CD4-positive, alpha-beta T cell treated with Interleukin-15 for 4 hours (primary cell): ENCODE results near the gene FAM174B.

Source experiments
- DNase-seq: peaks from one replicate; pipeline ENCODE4 v3.0.0-alpha.2; 2020; ENCODE audit warnings: low spot score

Gene FAM174B

DNA sequence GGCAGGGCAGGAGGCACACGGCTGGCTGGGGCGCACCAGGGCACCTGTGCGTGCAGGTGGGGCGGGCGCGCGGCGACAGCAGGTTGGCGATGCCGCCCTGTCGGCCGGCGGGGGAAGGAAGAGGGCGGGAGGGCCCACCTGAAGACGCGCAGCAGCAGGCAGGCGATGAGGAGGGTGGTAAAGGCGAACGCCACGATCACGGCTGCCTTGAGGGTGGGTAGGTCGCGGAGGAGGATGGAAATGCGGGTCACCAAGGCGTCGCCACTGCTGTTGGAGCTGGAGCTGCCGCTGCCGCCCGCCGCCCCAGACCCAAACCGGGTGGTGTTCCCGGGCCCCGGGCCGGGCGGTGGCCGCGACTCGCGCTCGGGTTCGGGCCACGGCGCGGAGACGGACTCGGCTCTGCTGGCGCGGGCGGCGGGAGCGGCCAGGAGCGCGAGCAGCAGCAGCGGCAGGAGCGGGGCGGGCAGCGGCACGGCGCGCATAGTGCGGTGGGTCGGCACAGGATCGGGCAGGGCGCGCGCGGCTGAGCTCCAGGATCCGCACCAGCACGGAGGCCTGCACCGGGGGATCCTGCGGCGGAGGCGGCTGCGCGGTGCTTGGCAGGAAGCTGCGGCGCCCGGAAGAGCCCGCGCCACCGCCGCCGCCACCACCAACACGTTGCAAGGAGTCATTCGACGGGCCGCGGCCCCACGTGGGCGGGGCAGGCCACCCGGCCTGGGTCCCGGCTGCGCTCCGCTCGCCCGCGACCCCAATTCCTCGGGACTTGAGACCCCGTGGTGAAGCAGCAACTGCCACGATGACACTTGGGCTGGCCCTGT is at the start of gene FAM174B:
Gene FAM174B (minus strand): TSS at position 598 of the 818 bp plus-strand sequence.
- DNase-seq = no peak

DNA sequence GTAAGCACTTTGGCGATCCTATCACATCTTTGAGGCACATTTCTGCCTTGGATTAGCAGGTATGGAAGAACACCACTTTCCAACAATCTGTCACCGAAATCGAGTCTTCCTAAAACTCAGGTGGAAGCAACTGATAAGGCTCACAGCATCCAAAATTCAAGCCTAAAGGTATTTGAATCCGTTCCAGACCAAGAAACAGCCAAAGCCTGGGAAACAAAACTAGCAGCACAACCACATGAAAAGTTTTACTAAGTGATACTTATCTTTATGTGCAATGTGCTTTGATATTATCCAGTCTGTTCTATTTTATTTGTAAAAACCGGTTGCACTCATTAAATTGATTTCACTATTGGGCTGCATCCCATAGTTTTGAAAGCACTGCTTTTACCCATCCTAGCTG is 40.5 kb upstream of the FAM174B start:
- no peak for DNase-seq

DNA sequence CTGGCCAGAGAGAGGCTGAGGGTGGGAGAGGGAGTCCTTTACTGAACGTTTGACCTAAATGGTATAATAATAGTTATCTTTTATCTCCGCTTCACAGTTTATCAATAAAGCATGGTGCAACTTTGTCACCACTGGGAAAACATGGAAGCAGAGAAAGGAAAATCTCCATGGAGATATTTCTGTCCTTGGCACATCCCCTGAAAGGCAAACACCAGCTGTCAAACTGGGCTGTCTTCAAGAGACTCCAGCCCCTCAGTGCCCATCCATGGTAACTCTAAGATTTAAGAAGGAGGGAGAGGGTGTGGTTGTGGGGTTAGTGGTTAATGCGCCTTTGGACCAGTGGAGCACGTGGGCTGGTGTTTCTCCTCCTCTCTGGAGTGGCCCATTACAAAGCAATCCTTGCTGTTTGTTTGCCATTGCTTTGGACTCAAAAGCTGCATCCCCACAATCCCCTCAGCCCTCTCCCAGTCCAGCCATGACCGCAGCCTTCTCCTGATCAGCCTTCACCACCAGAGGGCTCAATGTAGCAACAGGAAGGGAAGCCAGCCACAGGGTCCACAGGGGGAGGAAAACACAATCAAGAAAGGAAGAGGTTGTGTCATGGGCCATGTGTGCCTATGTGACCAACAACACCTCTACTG is 38.2 kb upstream of the FAM174B start:
- DNase-seq = no peak

DNA sequence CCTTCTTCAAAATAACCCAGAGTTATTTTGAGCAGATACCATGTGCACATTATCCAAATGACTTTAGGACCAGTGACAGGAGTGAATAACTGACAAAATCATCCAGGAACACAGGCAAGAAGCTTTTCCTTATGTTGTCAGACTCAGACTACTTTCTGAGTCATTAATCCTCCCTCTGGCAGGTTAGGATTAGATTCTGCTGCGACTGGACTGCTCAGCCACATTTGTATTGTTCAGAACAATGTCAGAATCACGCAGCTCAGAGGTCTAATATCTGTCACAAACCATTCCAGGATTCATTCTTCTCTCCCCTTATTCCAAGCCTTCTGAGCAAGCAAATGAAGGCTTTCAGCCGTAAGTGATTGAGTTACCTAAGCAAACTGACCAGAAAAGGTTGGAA is 34.8 kb upstream of the FAM174B start:
- DNase-seq = no peak

DNA sequence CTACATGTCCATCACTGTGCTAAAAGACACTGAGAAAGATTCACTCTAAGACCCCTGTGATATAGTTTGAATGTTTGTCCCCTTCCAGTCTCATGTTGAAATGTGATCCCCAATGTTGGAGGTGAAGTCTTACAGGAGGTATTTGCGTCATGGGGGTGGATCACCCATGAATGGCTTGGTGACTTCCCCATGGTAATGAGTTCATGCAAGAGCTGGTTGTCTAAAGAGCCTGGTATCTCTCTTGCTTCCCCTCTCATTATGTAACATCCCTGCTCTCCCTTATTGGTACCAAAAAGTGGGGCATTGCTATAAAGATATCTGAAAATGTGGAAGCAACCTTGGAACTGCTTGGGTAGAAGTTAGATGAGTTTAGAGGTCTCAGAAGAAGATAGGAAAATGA is 32.2 kb upstream of the FAM174B start:
- DNase-seq = no peak

DNA sequence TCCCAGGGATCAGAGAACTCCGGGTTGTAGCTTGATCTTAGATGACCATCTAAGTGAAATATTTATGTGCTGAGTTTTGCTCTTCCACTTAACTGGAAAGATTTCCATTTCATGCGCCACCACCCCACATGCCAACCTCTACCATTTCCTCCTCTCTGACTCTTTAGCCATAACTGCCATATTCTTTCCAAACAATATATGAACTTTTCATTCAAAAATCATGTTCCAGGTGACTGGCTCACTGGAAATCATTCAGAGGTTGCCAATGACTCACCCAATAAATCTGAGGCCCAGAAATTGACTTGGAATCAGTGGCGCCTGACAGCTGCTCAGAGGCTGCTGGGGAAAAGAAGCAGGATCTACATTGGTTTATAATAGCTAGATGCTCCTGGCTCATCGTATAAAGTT is 31.6 kb upstream of the FAM174B start:
- DNase-seq = no peak

DNA sequence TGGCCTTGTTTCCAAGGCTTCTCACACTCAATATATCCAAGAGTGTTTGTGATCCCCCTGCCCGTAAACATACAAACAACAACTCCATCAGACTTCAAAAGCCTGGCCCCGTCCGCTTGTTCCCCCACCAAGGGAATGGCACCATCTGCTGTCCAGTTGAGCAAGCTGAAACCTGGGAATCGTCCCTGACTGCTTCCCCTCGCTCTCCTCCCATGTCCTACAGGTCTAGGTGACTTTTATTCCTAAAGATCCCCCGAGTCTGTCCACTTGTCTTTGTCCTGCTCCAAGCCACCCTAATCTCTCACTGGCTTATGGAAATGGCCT is 27.9 kb upstream of the FAM174B start:
- DNase-seq = no peak

DNA sequence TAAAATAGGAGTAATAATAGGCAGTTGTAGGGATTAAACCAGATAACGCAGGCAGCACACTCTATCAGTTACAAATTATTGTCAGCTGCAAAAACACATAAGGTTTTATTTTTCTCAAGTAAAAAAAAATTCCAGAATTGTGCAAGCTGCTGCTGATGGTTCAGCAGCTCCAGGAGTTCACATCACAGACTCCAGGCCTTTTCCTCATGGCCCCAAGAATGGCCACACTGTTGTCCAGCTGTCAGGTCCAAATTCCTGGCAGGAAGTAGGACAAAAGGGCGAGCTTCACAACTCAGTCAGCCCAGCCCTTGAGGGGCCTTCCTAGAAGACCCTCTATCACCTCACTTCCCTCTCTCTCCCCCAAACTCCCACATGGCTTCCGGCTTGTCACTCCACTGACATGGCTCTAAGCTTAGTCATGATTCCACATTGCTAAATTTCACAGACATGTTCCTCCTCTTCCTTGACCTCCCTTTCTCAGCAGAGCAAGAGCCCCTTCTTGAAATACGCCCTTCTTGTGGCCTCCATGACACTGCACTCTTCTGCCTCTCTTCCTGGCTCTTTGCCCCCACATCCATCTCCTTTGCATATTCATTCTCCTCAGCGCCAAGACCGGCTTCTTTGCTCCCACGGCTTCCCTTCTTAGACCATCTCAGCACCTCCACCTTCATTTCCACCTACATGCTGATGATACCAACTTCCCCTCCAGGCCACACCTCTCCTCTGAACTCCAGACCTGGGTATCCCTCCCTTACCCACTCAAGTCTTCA is 27.4 kb upstream of the FAM174B start:
- DNase-seq = no peak

DNA sequence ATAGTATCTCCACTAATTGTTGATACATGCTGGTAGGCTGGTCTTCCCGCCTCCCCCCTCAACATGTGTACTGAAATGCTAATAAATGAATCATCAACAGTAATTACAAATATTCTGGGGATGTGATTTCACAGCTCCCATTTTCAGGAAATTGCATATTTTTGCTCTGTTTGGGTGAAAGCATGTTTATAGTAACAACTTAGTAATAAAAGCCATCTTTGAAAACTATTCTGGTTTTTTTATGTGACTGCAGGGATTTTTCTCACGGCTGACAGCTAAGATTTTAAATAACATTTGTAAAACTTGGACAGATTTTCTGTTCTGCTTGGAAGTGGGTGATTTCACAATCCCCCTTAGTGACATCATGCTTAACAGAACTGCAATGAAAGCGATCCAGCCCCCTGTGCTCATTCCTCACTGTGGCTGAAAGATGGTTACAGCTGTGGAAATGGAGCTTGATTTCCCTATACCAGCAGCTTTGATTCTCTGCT is 25.6 kb upstream of the FAM174B start:
- DNase-seq = no peak

DNA sequence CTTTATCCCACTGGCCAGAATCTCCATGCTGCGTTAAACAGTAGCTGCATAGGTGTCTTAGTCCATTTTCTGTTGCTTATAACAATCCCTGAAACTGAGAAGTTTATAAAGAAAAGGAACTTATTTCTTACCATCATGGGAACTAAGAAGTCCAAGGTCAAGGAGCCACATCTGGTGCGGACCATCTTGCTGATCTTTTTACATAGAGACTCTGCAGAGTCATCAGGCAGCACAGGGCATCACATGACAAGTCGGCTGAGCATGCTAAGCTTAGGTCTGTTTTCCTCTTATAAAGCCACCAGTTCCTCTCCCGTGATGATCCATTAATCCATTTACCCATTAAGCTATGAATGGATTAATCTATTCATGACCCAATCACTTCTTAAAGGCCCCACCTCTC is 22.4 kb upstream of the FAM174B start:
- DNase-seq = no peak

DNA sequence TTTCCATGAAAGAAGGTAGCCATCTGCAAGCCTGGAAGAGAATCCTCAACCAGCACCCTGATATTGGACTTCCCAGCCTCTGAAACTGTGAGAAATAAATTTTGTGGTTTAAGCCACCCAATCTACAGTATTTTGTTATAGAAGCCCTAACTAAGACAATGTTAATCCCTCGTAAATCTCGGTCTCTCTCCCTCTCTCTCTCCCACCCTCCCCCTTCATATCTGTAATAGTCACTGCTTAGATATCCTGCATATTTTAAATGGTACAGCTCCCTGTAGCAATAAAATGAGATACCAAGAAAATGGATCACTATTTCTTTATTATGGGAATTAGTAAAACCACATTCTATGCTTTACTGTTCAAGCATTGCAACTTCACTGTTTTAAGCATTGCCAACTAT is 21.0 kb upstream of the FAM174B start:
- no peak for DNase-seq

DNA sequence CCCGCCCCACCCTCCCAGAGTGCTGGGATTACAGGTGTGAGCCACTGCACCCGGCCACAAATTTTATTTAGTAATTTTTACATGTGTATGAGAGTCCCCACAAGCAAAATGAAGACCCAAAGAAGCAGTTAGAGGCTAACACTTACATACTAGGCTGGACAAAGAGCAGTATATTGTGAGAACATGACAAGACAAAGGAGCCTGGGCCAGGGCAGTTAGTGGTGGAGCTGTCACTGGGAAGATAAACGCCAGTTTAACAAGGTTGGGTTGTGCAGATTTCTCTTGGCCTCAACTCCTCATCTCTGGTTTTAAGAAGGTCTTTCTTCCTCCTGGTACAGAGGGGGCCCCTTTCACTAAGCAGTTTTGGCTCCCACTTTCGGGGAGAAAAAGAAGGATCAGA is 19.9 kb upstream of the FAM174B start:
- no peak for DNase-seq

DNA sequence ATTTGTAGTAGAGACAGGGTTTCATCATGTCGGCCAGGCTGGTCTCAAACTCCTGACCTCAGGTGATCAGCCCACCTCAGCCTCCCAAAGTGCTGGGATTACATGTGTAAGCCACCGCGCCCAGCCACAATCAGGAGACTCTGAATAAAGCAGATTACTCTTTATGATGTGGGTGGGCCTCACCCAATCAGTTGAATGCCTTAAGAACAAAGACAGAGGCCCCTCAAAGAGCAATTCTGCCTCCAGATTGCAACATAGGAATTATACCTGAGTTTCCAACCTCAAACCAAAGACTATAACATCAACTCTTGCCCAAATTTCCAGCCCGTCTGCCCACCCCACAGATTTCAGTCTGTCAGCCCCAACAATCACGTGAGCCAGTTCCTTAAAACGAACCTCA is 18.8 kb upstream of the FAM174B start:
- no peak for DNase-seq

DNA sequence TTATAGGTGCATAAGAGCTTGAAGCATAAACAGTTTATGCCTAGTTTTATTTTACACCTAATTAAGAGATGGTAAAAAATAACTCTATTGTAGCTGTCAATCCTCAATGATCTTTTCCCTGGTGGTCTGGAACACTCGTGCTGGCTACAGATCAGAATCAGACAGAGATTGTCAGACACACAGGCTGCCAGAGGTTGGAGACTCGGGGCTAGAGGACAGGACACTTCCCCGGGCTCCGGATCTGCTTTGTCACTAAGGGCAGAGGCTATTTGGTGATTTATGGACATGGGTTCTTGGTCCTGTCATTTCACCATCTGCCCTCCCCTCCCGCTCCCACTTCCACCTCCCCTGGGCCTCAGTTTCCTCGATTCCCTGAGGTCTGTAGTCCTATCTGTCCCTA is 16.5 kb upstream of the FAM174B start:
- no peak for DNase-seq

DNA sequence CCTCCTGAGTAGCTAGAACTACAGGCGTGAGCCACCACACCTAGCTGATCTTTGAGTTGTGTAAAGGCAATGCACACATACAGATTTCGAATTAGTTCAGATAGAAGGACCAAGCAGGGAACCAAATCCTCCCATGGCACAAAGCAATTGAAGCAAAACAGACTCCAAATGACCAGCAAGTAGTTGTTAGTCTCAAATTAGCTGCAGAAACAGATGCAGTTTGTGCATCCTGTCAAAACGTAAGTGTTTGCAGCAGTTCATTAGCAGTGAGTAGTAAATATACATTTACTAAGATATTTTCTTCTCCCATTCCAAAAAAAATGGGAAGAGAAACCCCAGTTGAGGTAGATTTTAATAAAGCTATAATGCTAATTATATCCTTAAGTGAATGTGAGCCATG is 15.8 kb upstream of the FAM174B start:
- DNase-seq = no peak

DNA sequence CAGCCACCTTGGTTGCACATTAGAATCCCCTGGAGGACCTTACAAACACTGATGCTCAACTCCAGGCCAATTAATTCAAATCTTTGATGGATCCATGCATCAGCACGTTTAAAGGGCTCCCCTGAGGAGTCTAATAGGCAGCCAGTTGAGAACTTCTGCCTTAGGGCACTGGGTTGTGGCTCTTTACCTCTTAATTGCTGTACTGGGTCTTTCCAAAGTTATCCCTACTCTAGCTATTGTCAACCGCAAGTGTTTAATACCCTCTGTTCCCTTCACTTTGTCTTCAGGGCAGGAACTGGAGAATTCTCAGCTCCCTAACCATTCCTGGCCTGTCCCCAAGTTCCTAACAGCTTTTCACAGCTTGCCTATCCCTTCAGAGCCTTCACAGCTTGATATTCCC is 15.0 kb upstream of the FAM174B start:
- no peak for DNase-seq

DNA sequence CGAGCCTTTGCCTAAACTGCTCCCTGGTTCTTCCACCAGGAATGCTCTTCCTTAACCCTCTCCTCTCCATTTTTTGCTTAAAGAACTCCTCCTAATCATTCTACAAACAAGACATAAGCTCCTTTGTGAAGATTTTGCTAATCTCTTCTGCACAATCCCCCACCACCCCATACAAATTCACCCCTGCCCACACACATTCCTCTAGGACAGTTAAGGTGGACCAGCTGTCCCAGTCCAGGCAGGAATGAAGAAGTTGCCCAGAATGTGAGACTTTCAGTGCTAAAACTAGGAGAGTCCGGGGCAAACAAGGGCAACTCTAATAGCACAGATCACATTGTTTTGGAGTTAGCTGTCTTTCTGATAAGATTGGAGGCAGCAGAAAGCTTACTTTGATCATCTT is 13.9 kb upstream of the FAM174B start:
- DNase-seq = no peak

DNA sequence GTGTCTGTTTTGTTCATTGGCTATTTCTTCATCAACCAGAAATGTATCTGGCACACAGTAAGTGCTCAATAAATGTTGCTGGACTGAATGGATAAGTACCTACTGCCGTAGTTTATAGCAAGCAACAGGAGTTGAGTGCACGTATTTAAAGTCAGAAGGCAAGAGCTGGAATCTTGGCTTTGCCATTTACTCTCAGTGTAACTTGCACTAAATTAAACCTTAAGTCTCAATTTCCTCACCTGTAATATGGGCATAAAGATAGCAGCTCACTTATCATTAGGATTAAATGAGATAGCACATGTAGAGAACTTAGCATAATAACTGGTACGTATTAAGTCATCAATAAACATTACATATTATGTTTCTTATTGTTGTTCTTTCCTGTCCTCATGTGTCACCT is 13.0 kb upstream of the FAM174B start:
- no peak for DNase-seq

DNA sequence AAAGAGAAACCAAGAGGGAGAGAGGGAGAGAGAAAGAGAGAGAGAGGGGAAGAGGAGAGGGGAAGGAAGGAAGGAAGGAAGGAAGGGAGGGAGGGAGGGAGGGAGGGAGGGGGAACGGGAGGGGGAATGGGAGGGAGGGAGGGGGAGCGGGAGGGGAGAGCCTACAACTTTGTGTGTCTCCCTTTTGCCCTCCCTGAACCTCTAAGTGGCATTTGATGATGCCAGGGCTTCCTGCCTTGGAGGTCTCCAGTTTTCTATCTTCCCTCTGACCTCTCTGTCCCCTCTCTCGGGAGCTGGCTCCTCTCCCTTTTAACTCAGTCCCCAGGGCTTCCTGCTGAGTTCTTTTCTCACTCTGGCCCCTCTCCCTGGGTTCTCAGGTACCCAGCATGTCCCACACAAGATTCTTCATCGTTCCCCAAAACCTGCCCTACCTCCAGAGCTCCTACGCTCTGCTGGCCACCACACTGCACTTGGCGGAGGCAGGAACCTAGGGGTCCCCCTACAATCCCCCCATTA is 12.5 kb upstream of the FAM174B start:
- no peak for DNase-seq

DNA sequence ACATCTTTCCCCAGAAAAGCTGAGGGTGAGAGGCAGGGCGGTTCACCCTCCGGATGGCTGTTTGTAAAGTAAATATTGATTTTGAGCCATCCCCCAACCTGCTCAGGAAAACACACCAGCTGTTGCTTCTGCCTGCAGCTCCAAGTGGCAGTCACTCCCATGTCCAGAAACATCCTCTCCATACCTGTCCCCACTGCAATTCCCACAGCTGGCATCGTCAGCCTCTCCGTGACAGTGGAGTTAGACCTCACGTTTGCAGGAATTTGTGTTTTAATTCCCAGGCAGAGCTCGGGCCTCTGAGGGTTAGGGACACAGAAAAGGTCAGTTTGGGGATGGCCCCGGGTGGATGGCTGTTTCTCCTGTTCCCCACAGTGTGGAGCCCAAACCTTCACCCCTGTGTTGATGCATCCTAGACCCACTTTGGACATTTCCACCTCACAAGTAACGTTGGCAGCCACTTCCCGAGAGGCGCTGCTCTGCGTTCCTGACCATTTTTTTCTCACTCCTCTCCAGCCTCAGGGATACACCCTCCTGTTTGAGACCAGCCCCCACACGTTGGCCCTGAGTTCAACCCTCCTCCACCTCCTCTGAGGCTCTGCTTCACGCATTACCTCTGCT is 11.8 kb upstream of the FAM174B start:
- no peak for DNase-seq

DNA sequence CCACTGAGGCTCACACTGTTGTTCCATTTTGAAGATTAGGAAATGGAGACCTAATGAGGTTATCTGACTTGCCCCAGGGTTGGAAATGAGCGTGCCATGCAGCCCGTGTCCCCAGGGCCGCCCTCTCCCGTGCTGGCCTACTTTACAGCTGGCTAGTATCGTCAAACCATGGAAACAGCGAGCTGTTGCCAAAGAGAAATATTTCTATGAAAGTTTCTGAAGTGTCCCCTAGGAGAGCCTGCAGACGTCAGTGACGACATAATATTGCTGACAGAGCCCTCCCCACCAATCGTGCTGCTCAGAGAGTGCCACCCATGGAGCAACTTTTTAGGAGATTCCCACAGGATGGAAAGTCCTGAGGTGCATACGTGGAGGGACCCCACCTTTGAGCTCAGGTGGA is 11.2 kb upstream of the FAM174B start:
- DNase-seq = no peak

DNA sequence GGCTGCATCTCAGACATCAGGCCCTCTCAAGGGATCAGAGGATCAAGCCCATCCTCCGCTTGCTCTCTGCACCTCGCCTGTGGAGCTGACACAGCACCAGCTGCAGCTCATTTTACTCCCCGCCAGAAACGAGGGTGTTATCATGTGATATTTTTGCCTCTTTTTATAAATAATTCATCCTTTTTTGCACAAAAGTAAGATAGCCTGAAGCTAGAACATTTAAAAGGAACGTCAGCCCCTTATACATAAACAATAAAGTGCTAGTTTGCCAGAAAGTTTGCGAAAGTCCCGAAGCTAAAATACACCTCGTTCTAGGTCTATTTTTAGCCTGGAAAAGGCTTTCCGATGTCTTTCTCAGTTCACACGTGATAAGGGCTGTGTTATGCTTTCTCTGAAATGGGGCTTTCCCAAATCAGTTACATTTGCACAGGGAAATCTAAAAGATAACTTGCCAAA is 9.6 kb upstream of the FAM174B start:
- no peak for DNase-seq
